AG04450 (cell line): ENCODE data around the gene USF1. TPM values are rescaled to one million over a fixed set of nuclear protein-coding genes. Genes with fewer than 3 reads are reported as not detected.

Experiments
- CTCF ChIA-PET: fragments of 300-600, 350-600 bp; formaldehyde crosslinking; extraction: SDS; loops from one replicate; lab custom pipeline; 2022; ENCODE audit warnings: antibody characterized with exemption, inconsistent platforms; lab: Charles Lee
- POLR2A ChIA-PET: fragments of 350-600 bp; formaldehyde crosslinking; extraction: SDS; loops from one replicate; lab custom pipeline; 2021; ENCODE audit warnings: antibody characterized with exemption, inconsistent platforms; lab: Yijun Ruan, JAX
- DNase-seq: peaks from one replicate; pipeline ENCODE4 v3.0.0-alpha.2; 2011; ENCODE audit warnings: low read depth, low spot score
- H3K27ac ChIP-seq: one replicate; pipeline ENCODE4 v1.5.1; 2012; ENCODE audit warnings: low read depth, low read length, control low read depth
- H3K27me3 ChIP-seq: one replicate; pipeline ENCODE4 v1.6.0; 2012; ENCODE audit warnings: low read length; ENCODE audit not compliant: control insufficient read depth, insufficient read depth
- H3K4me3 ChIP-seq: 2 replicates; pipeline ENCODE4 v1.5.1; 2011; ENCODE audit warnings: mild to moderate bottlenecking, low read depth, low read length, control low read depth
- H3K9me3 ChIP-seq: 2 replicates; pipeline ENCODE4 v1.5.1; 2012; ENCODE audit warnings: low read length; ENCODE audit not compliant: control insufficient read depth, insufficient read depth
- polyA plus RNA-seq: library from polyadenylated mRNA; depleted of rRNA; stranded (reverse); fragments of >200 nt; gene quantifications from 2 replicates; pipeline ENCODE4 v1.2.3, GENCODE V29; 2011
- TF ChIP-seq, protein P1 (sequence below): IDR thresholded peaks from 2 replicates; pipeline ENCODE4 v1.5.1; 2011; ENCODE audit warnings: low read depth, low read length, control low read depth, inconsistent platforms

The USF1 gene
- polyA plus RNA-seq, 1 experiment, result 32.6 TPM

DNA sequence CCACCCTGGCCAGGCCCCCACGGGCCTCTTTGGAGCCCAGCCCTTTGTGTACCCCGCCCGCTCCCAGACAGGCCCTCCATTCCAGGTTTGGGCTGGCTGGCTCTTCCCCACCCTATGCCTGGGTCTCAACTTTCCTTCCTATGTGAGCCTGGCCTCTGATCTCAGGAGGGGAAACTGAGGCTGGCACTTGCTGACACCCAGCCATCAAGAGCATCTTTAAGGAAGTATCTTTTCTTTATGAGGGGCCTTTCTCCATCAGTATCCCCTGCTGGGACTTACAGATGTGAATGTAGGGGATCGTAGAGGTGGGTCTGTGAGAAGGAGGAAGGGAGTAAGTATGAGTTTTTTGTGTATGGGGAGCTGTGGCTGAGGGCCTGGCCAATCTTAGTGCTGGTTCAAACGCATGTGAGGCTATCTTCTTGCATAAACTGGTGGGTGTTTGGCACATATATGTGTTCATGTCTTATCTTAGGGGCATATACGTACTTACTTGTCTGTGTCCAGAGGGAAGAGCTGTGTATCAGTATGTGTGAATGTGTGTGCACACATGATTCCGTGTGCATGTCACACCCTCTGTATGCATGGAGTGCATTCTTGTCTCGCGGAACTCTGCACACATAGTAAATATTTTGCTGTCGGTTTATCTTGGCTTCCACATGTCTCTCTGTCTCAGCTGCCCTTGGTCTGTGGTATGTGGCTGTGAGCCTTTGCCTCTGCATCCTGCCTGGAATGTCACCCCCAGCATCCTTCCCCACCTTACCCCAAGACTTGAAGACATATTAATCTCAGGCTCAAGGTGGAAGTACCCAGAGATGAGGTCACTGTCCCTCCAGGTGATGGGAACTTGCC lies 38.2 kb upstream of the USF1 start:
- DNase-seq, result no peak
- Histone ChIP-seq H3K9me3 (no peaks in the 10 kb centered on the region; the same call in 1 of the 2 replicates), H3K27me3 (no peaks in the 10 kb centered on the region), H3K27ac (peak overlapping the region; percentile 70), H3K4me3 (no peak overlapping the region)
- TF ChIP-seq, protein P1, sequence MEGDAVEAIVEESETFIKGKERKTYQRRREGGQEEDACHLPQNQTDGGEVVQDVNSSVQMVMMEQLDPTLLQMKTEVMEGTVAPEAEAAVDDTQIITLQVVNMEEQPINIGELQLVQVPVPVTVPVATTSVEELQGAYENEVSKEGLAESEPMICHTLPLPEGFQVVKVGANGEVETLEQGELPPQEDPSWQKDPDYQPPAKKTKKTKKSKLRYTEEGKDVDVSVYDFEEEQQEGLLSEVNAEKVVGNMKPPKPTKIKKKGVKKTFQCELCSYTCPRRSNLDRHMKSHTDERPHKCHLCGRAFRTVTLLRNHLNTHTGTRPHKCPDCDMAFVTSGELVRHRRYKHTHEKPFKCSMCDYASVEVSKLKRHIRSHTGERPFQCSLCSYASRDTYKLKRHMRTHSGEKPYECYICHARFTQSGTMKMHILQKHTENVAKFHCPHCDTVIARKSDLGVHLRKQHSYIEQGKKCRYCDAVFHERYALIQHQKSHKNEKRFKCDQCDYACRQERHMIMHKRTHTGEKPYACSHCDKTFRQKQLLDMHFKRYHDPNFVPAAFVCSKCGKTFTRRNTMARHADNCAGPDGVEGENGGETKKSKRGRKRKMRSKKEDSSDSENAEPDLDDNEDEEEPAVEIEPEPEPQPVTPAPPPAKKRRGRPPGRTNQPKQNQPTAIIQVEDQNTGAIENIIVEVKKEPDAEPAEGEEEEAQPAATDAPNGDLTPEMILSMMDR, result no peak
- ChIA-PET CTCF (interaction anchor here (0.6 to 3.6 kb wide), 5 partner anchors 14 to 94 kb away, joined by 3 to 16 read pairs (median 12); partner anchors contain the start of gene KLHDC9), POLR2A (interaction anchor here (0.6 to 1.7 kb wide), 3 partner anchors 38 to 93 kb away, joined by 5 to 7 read pairs (median 5); partner anchors contain the start of gene USF1)

DNA sequence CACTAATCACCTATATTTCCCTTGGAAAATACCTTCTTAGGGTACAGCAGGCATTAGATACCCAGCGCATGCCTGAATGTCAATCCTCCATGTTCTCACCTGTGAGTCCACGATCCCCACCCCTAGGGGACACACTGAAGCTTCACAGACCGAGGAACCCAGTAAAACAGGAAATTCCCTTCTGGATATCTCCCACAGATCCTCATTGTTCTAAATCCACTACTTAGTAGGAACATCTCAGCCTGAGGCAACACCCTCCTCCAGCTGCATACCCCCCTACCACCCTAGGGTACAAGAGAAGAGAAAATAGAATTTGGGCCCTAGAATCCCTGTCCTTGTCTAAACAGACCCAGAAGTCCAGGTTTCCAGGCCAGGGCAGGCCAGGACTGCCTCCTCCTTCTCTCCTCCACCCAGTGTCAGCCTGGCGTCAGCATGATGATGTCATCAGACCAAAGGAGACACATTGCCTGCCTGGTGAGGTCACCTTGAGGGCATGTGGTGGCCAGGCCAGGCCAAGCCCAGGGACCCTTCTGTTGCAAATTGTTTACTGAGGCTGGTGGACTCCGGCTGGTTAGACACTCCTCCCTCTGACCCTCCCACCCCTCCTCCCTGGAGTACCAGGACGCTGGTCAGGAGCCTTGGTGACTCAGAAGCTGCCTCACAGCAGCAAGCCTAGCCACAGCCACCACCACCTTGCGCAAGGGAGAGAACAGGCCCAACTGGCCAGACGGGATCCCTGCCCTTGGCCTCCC lies 37.4 kb upstream of the USF1 start:
- Histone ChIP-seq H3K9me3 (no peaks in the 10 kb centered on the region; the same call in 1 of the 2 replicates), H3K4me3 (no peak overlapping the region), H3K27ac (peak overlapping the region; percentile 70), H3K27me3 (no peaks in the 10 kb centered on the region)
- TF ChIP-seq, protein P1, result no peak
- DNase-seq, result peak; percentile 51
- POLR2A ChIA-PET, result interaction anchor here (1.5 kb wide), 1 partner anchor 38 kb away, joined by 5 read pairs; the partner anchor contains the start of gene USF1
- CTCF ChIA-PET, result interaction anchor here (0.6 to 3.6 kb wide), 3 partner anchors 38 to 93 kb away, joined by 3 to 13 read pairs (median 12); no protein-coding TSS in a partner anchor

DNA sequence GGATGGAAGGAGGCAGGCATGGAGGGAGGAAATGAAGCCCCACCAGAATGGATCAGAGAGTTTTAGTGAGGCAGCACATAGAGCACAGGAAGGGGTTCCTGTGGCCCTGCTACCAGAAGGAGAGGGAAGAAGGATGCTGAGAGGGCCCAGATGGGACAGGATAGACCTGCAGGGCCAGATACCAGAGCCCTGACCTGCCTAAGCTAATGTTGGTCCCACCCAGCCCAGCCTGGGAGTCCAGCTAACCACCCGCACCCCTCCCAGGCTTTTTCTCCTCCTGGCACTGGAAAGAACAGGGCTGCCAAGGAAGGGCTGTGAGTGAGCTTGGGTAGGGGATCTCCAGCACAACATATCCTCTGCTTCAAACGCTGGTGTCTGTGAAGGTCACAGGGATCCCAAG lies 36.7 kb upstream of the USF1 start:
- Histone ChIP-seq H3K4me3 (no peak overlapping the region), H3K27ac (no peak overlapping the region), H3K27me3 (no peaks in the 10 kb centered on the region), H3K9me3 (no peaks in the 10 kb centered on the region; the same call in 1 of the 2 replicates)
- ChIA-PET CTCF (no interaction called here), POLR2A (interaction anchor here (1.5 kb wide), 1 partner anchor 37 kb away, joined by 5 read pairs; the partner anchor contains the start of gene USF1)
- TF ChIP-seq, protein P1, result no peak
- no peak for DNase-seq

DNA sequence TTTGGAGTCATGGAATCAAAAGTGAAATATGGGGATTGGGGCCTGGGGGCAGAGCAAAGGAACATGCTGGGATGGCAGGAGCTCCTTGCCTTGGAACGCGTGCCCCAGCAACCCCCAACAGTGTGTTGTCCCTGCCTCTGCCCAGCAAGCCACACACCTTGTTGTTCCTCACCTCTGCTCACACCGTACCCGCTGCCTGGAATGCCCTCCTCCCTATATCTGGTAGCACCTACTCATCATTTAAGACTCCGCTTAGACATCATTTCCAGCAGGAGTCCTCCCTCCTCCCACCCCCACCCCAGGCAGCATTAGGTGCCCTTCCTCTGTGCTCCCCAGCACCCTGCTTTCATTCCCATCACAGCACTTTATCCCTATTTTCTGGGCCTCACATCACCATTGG lies 35.7 kb upstream of the USF1 start:
- DNase-seq, result no peak
- TF ChIP-seq, protein P1, result no peak
- Histone ChIP-seq H3K9me3 (no peaks in the 10 kb centered on the region; the same call in 1 of the 2 replicates), H3K27me3 (no peaks in the 10 kb centered on the region), H3K27ac (no peak overlapping the region), H3K4me3 (no peak overlapping the region)
- POLR2A ChIA-PET, result no interaction called here
- CTCF ChIA-PET, result interaction anchor here (1.3 kb wide), 1 partner anchor 16 kb away, joined by 4 read pairs; the partner anchor contains the start of gene KLHDC9
